Esophagus squamous epithelium (tissue), 4 donors: ENCODE results near the gene PGAP2.
"Not testable (repeated sequence)": the region's sequence is repeated elsewhere in the genome, so short reads cannot be mapped to it uniquely, and the experiment has no call there.

ENCODE experiments used
- CTCF ChIP-seq, 6 experiments: fragments of 450-650 bp in 4 of 6; fragments of 200-600 bp in 2 of 6; sonication (generic) in 2 of 6; IDR thresholded peaks; one replicate each; pipeline ENCODE4 v1.5.1; 2016 to 2019; ENCODE audit warnings: antibody characterized with exemption in 6 of 6, mild to moderate bottlenecking in 4 of 6, moderate library complexity in 4 of 6
- POLR2A ChIP-seq, 4 donors: fragments of 450-650 bp; IDR thresholded peaks; one replicate each; pipeline ENCODE4 v1.6.1; 2017; ENCODE audit warnings: antibody characterized with exemption in 4 of 4, mild to moderate bottlenecking in 4 of 4, moderate library complexity in 3 of 4

- not testable (repeated sequence) for TF ChIP-seq CTCF, POLR2A (IDR thresholded peaks at IDR 0.05)
Measured at GRCh38 chr11:3860898-3861393, 52.6 kb downstream of the PGAP2 start.
